Measurements from ENCODE around the gene SCLY.

GRCh38 chr2:238148981-238149380 is 88.2 kb downstream of the SCLY start:
- TF ChIP-seq CTCF (IDR thresholded peaks at IDR 0.05), result no peak
- TF ChIP-seq EZH2 (IDR thresholded peaks at IDR 0.05; ENCODE audit: borderline replicate concordance, insufficient read depth, low read depth, low read length, poor library complexity, severe bottlenecking), result no peak
